KBM-7 (cell line): ENCODE data around the gene GNA14.
"Not testable (repeated sequence)": the region's sequence is repeated elsewhere in the genome, so short reads cannot be mapped to it uniquely, and the experiment has no call there.

Experiments used
- DNase-seq: peaks from one replicate; pipeline ENCODE4 v3.0.0-alpha.2; 2015
- in situ Hi-C: fragments of 300-500 bp; cut with MboI; formaldehyde crosslinking; loops from 2 replicates; pipeline ENCODE4 v1.14.3; 2020; ENCODE audit warnings: low sequenced_read_pairs, low pct_unique_long_range_greater_than_20kb, mixed read lengths

GNA14 gene

GRCh38 chr9:77508396-77508795, 139.7 kb downstream of the GNA14 start:
- no peak for DNase-seq
- in situ Hi-C loops = no loop called here

GRCh38 chr9:77507212-77507961, 140.7 kb downstream of the GNA14 start:
- DNase-seq = no peak
- in situ Hi-C loops = no loop called here

- in situ Hi-C loops = no loop called here
- no peak for DNase-seq
These were observed 142.9 kb downstream of the GNA14 start for GRCh38 chr9:77505232-77505631.

- DNase-seq = no peak
- in situ Hi-C loops = no loop called here
These were observed 145.6 kb downstream of the GNA14 start for GRCh38 chr9:77502568-77502967.

GRCh38 chr9:77498891-77499290, 149.2 kb downstream of the GNA14 start:
- in situ Hi-C loops = no loop called here

GRCh38 chr9:77497322-77498198, 150.6 kb downstream of the GNA14 start:
- DNase-seq = no peak
- in situ Hi-C loops = no loop called here

More at GRCh38 chr9:77498891-77499290, 149.2 kb downstream of the GNA14 start:
- DNase-seq = no peak

- DNase-seq = no peak
- in situ Hi-C loops = no loop called here
These were observed 152.1 kb downstream of the GNA14 start for GRCh38 chr9:77495834-77496671.

- in situ Hi-C loops, DNase-seq: not testable (repeated sequence)
These were observed 157.8 kb downstream of the GNA14 start for GRCh38 chr9:77490279-77490678.

- DNase-seq, in situ Hi-C loops: not testable (repeated sequence)
These were observed 158.5 kb downstream of the GNA14 start for GRCh38 chr9:77489405-77490163.

GRCh38 chr9:77488439-77489126, 159.5 kb downstream of the GNA14 start:
- peak; percentile 35 for DNase-seq

GRCh38 chr9:77486968-77487367, 161.2 kb downstream of the GNA14 start:
- in situ Hi-C loops = no loop called here
- DNase-seq = no peak

More at GRCh38 chr9:77488439-77489126, 159.5 kb downstream of the GNA14 start:
- in situ Hi-C loops = no loop called here

GRCh38 chr9:77486463-77486862, 161.7 kb downstream of the GNA14 start:
- in situ Hi-C loops = no loop called here
- no peak for DNase-seq

GRCh38 chr9:77475641-77476473, 172.3 kb downstream of the GNA14 start:
- in situ Hi-C loops = no loop called here
- peak; percentile 10 for DNase-seq

- DNase-seq = no peak
- in situ Hi-C loops = no loop called here
These were observed 173.2 kb downstream of the GNA14 start for GRCh38 chr9:77474936-77475335.

GRCh38 chr9:77472646-77473045, 175.5 kb downstream of the GNA14 start:
- DNase-seq = no peak
- in situ Hi-C loops = no loop called here

GRCh38 chr9:77471572-77471971, 176.6 kb downstream of the GNA14 start:
- DNase-seq = no peak
- in situ Hi-C loops = no loop called here

GRCh38 chr9:77469515-77470231, 178.4 kb downstream of the GNA14 start:
- no peak for DNase-seq
- in situ Hi-C loops = no loop called here
